Hepatocyte (in vitro differentiated cells): ENCODE measurements around the gene GPR132. TPM values are rescaled to one million over a fixed set of nuclear protein-coding genes. Genes with fewer than 3 reads are reported as not detected.
A peak's percentile ranks its signal among the peaks of the same experiment; 100 is the strongest.

Experiments
- DNase-seq: peaks from one replicate; pipeline ENCODE4 v3.0.0-alpha.2; 2016; ENCODE audit warnings: low spot score
- H2AFZ ChIP-seq: fragments of 200-600 bp; sonication (generic); 2 replicates; pipeline ENCODE4 v1.6.0; 2016; ENCODE audit warnings: antibody characterized with exemption, mild to moderate bottlenecking
- H3K27ac ChIP-seq: fragments of 200-600 bp; sonication (generic); 2 replicates; pipeline ENCODE4 v1.5.1; 2016; ENCODE audit warnings: mild to moderate bottlenecking
- H3K27me3 ChIP-seq: fragments of 200-600 bp; sonication (generic); 2 replicates; pipeline ENCODE4 v1.6.1; 2016
- H3K36me3 ChIP-seq: fragments of 200-600 bp; sonication (generic); replicated peaks from 2 replicates; pipeline ENCODE4 v1.5.1; 2016; ENCODE audit warnings: low read depth; ENCODE audit not compliant: insufficient read depth
- H3K4me1 ChIP-seq: fragments of 200-600 bp; sonication (generic); 2 replicates; pipeline ENCODE4 v1.5.1; 2016; ENCODE audit warnings: mild to moderate bottlenecking, moderate library complexity; ENCODE audit not compliant: insufficient read depth
- H3K4me2 ChIP-seq: fragments of 200-600 bp; sonication (generic); 2 replicates; pipeline ENCODE4 v1.6.0; 2016
- H3K4me3 ChIP-seq: fragments of 200-600 bp; sonication (generic); 2 replicates; pipeline ENCODE4 v1.5.1; 2016; ENCODE audit warnings: mild to moderate bottlenecking
- H3K79me2 ChIP-seq: fragments of 200-600 bp; sonication (generic); 2 replicates; pipeline ENCODE4 v1.6.0; 2017; ENCODE audit warnings: mild to moderate bottlenecking
- H3K9me2 ChIP-seq: fragments of 200-600 bp; sonication (generic); replicated peaks from 2 replicates; pipeline ENCODE4 v1.6.0; 2017; ENCODE audit warnings: mild to moderate bottlenecking; ENCODE audit not compliant: insufficient read depth
- H3K9me3 ChIP-seq: fragments of 200-600 bp; sonication (generic); 2 replicates; pipeline ENCODE4 v1.5.1; 2016; ENCODE audit warnings: low read depth, mild to moderate bottlenecking
- H4K20me1 ChIP-seq: fragments of 200-600 bp; sonication (generic); 2 replicates; pipeline ENCODE4 v1.6.0; 2016; ENCODE audit warnings: mild to moderate bottlenecking; ENCODE audit not compliant: insufficient read depth, poor library complexity, severe bottlenecking
- CTCF ChIP-seq: fragments of 200-600 bp; sonication (generic); IDR thresholded peaks from 2 replicates; pipeline ENCODE4 v1.5.1; 2016; ENCODE audit warnings: antibody characterized with exemption, mild to moderate bottlenecking; ENCODE audit not compliant: poor library complexity
- EZH2 ChIP-seq: fragments of 200-600 bp; sonication (generic); IDR thresholded peaks from 2 replicates; pipeline ENCODE4 v1.6.1; 2016; ENCODE audit warnings: antibody characterized with exemption, mild to moderate bottlenecking, borderline replicate concordance
- EZH2phosphoT487 ChIP-seq: fragments of 200-600 bp; sonication (generic); IDR thresholded peaks from one replicate; pipeline ENCODE4 v1.6.1; 2018; ENCODE audit warnings: antibody characterized with exemption, mild to moderate bottlenecking, low read depth, moderate library complexity; ENCODE audit not compliant: unreplicated experiment, severe bottlenecking
- WGBS: methylation state at CpG from one replicate; pipeline ENCODE4 v1.1.6; 2016; ENCODE audit warnings: low lambda C conversion rate; ENCODE audit errors: missing lambda C conversion rate; 5-methylcytosine and 5-hydroxymethylcytosine counted together
- polyA plus RNA-seq: library from polyadenylated mRNA; unstranded; fragments of >200 nt; fragmentation: Nextera tagmentation; extraction: Ambion mirVana; gene quantifications from 2 replicates; pipeline ENCODE4 v1.2.1, GENCODE V29; 2016
- total RNA-seq: library from RNA; depleted of rRNA; stranded (reverse); fragments of >200 nt; gene quantifications from 2 replicates; pipeline ENCODE4 v1.2.3, GENCODE V29; 2014

Gene GPR132
- total and polyA plus RNA-seq, 2 experiments from 2014 or later, result 0.41 to 0.83 TPM

GRCh38 chr14:105076296-105076804 lies 11.1 kb upstream of the GPR132 start:
- DNase-seq, result no peak

GRCh38 chr14:105075379-105076295 lies 10.4 kb upstream of the GPR132 start:
- H3K27me3 ChIP-seq, result no peaks in the 10 kb centered on the region
- WGBS, result 40% methylated on average over 19 of the region's 24 CpGs
- H3K9me3 ChIP-seq, result no peaks in the 10 kb centered on the region
- H3K27ac ChIP-seq, result no peak overlapping the region
- peak; percentile 65 for DNase-seq
- H3K9me2 ChIP-seq, result no peaks in the 10 kb centered on the region
- H2AFZ ChIP-seq, result peak overlapping the region; percentile 18
- TF ChIP-seq EZH2phosphoT487 (no peak), CTCF (no peak), EZH2 (no peak)
- H3K4me1 ChIP-seq, result peaks cover 9% of the 10 kb centered on the region
- no peaks in the 10 kb centered on the region for H4K20me1 ChIP-seq
- H3K4me2 ChIP-seq, result peak overlapping the region; percentile 75
- no peaks in the 10 kb centered on the region for H3K79me2 ChIP-seq
- no peaks in the 10 kb centered on the region for H3K36me3 ChIP-seq
- H3K4me3 ChIP-seq, result no peak overlapping the region

More at GRCh38 chr14:105076296-105076804, 11.1 kb upstream of the GPR132 start:
- H2AFZ ChIP-seq, result no peak overlapping the region
- no peaks in the 10 kb centered on the region for H3K79me2 ChIP-seq
- no peak overlapping the region for H3K4me2 ChIP-seq
- no peaks in the 10 kb centered on the region for H3K9me2 ChIP-seq
- no peaks in the 10 kb centered on the region for H3K9me3 ChIP-seq
- H3K27ac ChIP-seq, result no peak overlapping the region
- no peak overlapping the region for H3K4me3 ChIP-seq
- H4K20me1 ChIP-seq, result no peaks in the 10 kb centered on the region
- TF ChIP-seq EZH2 (no peak), EZH2phosphoT487 (no peak), CTCF (no peak)
- 89% methylated on average over 16 of the region's 16 CpGs for WGBS
- H3K36me3 ChIP-seq, result no peaks in the 10 kb centered on the region
- no peaks in the 10 kb centered on the region for H3K27me3 ChIP-seq
- H3K4me1 ChIP-seq, result peaks cover 9% of the 10 kb centered on the region

- no peaks in the 10 kb centered on the region for H3K79me2 ChIP-seq
- 62% methylated on average over 15 of the region's 15 CpGs for WGBS
- H3K27me3 ChIP-seq, result no peaks in the 10 kb centered on the region
These were observed 9.4 kb upstream of the GPR132 start for GRCh38 chr14:105074601-105075053.

More at GRCh38 chr14:105074601-105075053, 9.4 kb upstream of the GPR132 start:
- H3K4me3 ChIP-seq, result no peak overlapping the region
- no peak overlapping the region for H2AFZ ChIP-seq
- H3K4me1 ChIP-seq, result peaks cover 9% of the 10 kb centered on the region
- no peak overlapping the region for H3K4me2 ChIP-seq
- H3K27ac ChIP-seq, result no peak overlapping the region
- no peaks in the 10 kb centered on the region for H3K36me3 ChIP-seq
- TF ChIP-seq CTCF (no peak), EZH2phosphoT487 (no peak), EZH2 (no peak)
- no peaks in the 10 kb centered on the region for H4K20me1 ChIP-seq
- peak; percentile 5 for DNase-seq
- H3K9me3 ChIP-seq, result no peaks in the 10 kb centered on the region
- no peaks in the 10 kb centered on the region for H3K9me2 ChIP-seq
